ENCODE results near the gene RYR2.
"Not testable (repeated sequence)": the region's sequence is repeated elsewhere in the genome, so short reads cannot be mapped to it uniquely, and the experiment has no call there.

RYR2 gene

DNA sequence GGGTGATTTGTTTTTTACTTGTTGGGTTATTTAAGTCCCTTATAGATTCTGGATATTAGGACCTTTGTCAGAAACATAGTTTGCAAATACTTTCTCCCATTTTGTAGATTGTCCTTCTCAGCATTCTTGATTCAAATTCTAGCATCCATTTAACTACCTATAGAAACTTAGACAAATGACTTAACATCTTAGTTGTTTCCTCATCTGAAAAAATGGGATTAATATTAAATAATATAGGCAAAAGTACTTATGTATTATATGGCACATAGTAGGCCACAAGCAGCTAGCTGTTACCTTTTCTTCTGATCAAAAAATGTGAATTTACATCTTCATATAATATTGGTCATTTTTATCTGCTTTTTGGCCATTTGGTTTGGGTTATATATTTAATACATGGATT lies 541.3 kb downstream of the RYR2 start:
- Histone ChIP-seq H3K79me2 (no peaks in the 10 kb centered on the region), H3K4me2 (ENCODE audit: low read length) (no peak overlapping the region), H3K9ac (no peak overlapping the region), H3K36me3 (ENCODE audit: control insufficient read depth, insufficient read depth, low read length) (no peaks in the 10 kb centered on the region), H2AFZ (no peak overlapping the region), H3K27me3 (ENCODE audit: control insufficient read depth, insufficient read depth, low read length) (no peaks in the 10 kb centered on the region), H3K27ac (no peak overlapping the region), H3K9me3 (ENCODE audit: control insufficient read depth, low read length) (no peaks in the 10 kb centered on the region), H3K4me1 (no peaks in the 10 kb centered on the region), H3K4me3 (ENCODE audit: low read depth, low read length) (no peak overlapping the region)
- TF ChIP-seq CTCF (IDR thresholded peaks at IDR 0.05), result no peak

- Histone ChIP-seq H3K9me3 (ENCODE audit: control insufficient read depth, low read length) (no peaks in the 10 kb centered on the region), H3K9ac (no peak overlapping the region), H3K79me2 (no peaks in the 10 kb centered on the region), H3K4me1 (no peaks in the 10 kb centered on the region), H3K4me2 (ENCODE audit: low read length) (no peak overlapping the region), H3K27me3 (ENCODE audit: control insufficient read depth, insufficient read depth, low read length) (no peaks in the 10 kb centered on the region), H2AFZ (no peak overlapping the region), H3K36me3 (ENCODE audit: control insufficient read depth, insufficient read depth, low read length) (no peaks in the 10 kb centered on the region), H3K27ac (no peak overlapping the region), H3K4me3 (ENCODE audit: low read depth, low read length) (no peak overlapping the region)
- no peak for TF ChIP-seq CTCF (IDR thresholded peaks at IDR 0.05)
Measured at GRCh38 chr1:237583756-237584155, 541.8 kb downstream of the RYR2 start.

- Histone ChIP-seq H2AFZ (no peak overlapping the region), H3K9ac (no peak overlapping the region), H3K4me2 (ENCODE audit: low read length) (no peak overlapping the region), H3K36me3 (ENCODE audit: control insufficient read depth, insufficient read depth, low read length) (no peaks in the 10 kb centered on the region), H3K79me2 (no peaks in the 10 kb centered on the region), H3K4me3 (ENCODE audit: low read depth, low read length) (no peak overlapping the region), H3K9me3 (ENCODE audit: control insufficient read depth, low read length) (no peaks in the 10 kb centered on the region), H3K27me3 (ENCODE audit: control insufficient read depth, insufficient read depth, low read length) (no peaks in the 10 kb centered on the region), H3K27ac (no peak overlapping the region), H3K4me1 (no peaks in the 10 kb centered on the region)
- no peak for TF ChIP-seq CTCF (IDR thresholded peaks at IDR 0.05)
Measured at GRCh38 chr1:237590386-237590785, 548.4 kb downstream of the RYR2 start.

GRCh38 chr1:237591353-237591752 lies 549.4 kb downstream of the RYR2 start:
- no peak overlapping the region for H3K4me2 ChIP-seq (ENCODE audit: low read length)
- TF ChIP-seq CTCF (IDR thresholded peaks at IDR 0.05), result no peak
- no peak overlapping the region for H3K27ac ChIP-seq
- H2AFZ ChIP-seq, result no peak overlapping the region
- H3K79me2 ChIP-seq, result no peaks in the 10 kb centered on the region
- no peak overlapping the region for H3K4me3 ChIP-seq (ENCODE audit: low read depth, low read length)
- H3K9me3 ChIP-seq (ENCODE audit: control insufficient read depth, low read length), result no peaks in the 10 kb centered on the region
- no peak overlapping the region for H3K9ac ChIP-seq
- no peaks in the 10 kb centered on the region for H3K4me1 ChIP-seq
- no peaks in the 10 kb centered on the region for H3K27me3 ChIP-seq (ENCODE audit: control insufficient read depth, insufficient read depth, low read length)
- no peaks in the 10 kb centered on the region for H3K36me3 ChIP-seq (ENCODE audit: control insufficient read depth, insufficient read depth, low read length)

DNA sequence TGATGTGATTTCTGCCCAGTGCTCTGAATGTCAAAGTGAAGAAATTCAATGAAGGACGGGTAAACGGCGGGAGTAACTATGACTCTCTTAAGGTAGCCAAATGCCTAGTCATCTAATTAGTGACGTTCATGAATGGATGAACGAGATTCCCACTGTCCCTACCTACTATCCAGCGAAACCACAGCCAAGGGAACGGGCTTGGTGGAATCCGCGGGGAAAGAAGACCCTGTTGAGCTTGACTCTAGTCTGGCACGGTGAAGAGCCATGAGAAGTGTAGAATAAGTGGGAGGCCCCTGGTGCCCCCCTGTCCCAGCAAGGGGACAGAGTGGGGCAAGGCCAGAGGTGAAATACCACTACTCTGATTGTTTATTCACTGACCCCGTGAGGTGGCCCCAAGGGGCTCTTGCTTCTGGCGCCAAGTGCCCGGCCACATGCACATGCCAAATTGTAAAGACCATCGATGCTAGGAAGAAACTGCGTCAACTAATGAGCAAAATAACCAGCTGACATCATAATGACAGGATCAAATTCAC lies 561.1 kb downstream of the RYR2 start:
- H3K4me1 ChIP-seq; H3K9me3 ChIP-seq (ENCODE audit: control insufficient read depth, low read length); H3K27me3 ChIP-seq (ENCODE audit: control insufficient read depth, insufficient read depth, low read length); H2AFZ ChIP-seq; H3K79me2 ChIP-seq; H3K36me3 ChIP-seq (ENCODE audit: control insufficient read depth, insufficient read depth, low read length); H3K9ac ChIP-seq; H3K27ac ChIP-seq; H3K4me3 ChIP-seq (ENCODE audit: low read depth, low read length); H3K4me2 ChIP-seq (ENCODE audit: low read length): not testable (repeated sequence)
